ENCODE measurements around the gene GLI3.

- TF ChIP-seq CTCF (IDR thresholded peaks at IDR 0.05) (no peak), POLR2A (IDR thresholded peaks at IDR 0.05) (no peak)
These were observed 147.0 kb downstream of the GLI3 start for GRCh38 chr7:42090056-42090455.

Measured in adrenal gland (tissue), 5 donors.